Cardiac fibroblast (primary cell): ENCODE results near the gene FAM118B.

Experiments
- DNase-seq, 2 donors: peaks; one replicate each; pipeline versions ENCODE4 v3.0.0 to v3.0.0-alpha.2; 2010; ENCODE audit warnings: low read depth in 2 of 2
- H3K4me3 ChIP-seq, 2 donors: replicated peaks in 1 of 2; 1 replicate in 1 of 2; 2 replicates in 1 of 2; pipeline ENCODE4 v1.5.1; 2011; ENCODE audit warnings: low read depth in 2 of 2, low read length in 2 of 2, mild to moderate bottlenecking in 2 of 2, moderate library complexity in 1 of 2
- TF ChIP-seq, protein P1 (sequence below): IDR thresholded peaks from one replicate; pipeline ENCODE4 v1.5.1; 2011; ENCODE audit warnings: low read depth, mild to moderate bottlenecking, low read length, inconsistent platforms

Gene FAM118B

DNA sequence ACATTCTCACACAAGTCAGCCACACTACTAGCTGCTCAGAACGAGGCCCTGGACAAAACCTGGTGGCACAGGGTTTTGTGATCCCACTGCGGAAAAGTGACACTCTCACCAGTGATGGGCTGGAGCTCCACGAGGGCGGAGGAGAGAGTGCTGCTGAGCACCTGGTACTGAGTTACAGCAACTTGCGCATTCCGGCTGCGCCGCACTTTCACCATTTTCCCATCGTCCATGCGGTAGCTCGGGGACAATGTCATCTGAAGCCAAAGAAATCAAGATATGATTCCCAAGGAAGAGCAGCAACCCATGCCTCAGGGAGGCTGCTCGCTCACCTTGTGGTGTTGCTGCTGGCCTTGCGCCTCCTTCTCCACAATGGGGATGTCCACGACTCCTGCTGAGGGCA, 6.2 kb upstream of the FAM118B start:
- TF ChIP-seq, protein P1, sequence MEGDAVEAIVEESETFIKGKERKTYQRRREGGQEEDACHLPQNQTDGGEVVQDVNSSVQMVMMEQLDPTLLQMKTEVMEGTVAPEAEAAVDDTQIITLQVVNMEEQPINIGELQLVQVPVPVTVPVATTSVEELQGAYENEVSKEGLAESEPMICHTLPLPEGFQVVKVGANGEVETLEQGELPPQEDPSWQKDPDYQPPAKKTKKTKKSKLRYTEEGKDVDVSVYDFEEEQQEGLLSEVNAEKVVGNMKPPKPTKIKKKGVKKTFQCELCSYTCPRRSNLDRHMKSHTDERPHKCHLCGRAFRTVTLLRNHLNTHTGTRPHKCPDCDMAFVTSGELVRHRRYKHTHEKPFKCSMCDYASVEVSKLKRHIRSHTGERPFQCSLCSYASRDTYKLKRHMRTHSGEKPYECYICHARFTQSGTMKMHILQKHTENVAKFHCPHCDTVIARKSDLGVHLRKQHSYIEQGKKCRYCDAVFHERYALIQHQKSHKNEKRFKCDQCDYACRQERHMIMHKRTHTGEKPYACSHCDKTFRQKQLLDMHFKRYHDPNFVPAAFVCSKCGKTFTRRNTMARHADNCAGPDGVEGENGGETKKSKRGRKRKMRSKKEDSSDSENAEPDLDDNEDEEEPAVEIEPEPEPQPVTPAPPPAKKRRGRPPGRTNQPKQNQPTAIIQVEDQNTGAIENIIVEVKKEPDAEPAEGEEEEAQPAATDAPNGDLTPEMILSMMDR, result no peak
- DNase-seq, result no peak
- H3K4me3 ChIP-seq, result no peak overlapping the region

DNA sequence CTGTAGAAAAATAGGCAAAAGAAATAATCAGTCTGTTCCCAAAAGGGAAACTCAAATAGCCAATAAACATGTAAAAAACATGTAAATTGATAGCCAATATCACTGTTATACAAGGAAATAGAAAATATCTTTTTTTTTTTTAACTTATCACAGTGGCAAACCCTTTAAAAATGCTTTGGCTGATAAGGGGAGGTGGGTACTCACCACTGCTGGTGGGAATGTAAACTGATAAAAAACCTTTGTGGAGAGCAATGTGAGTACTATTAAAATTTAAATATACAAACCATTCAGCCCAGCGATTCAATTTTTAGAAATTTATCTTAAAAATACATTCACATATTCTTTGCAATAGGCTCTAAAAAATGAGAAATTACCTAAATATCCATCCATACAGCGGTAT, 3.7 kb upstream of the FAM118B start:
- no peak overlapping the region for H3K4me3 ChIP-seq
- TF ChIP-seq, protein P1, result no peak
- no peak for DNase-seq

DNA sequence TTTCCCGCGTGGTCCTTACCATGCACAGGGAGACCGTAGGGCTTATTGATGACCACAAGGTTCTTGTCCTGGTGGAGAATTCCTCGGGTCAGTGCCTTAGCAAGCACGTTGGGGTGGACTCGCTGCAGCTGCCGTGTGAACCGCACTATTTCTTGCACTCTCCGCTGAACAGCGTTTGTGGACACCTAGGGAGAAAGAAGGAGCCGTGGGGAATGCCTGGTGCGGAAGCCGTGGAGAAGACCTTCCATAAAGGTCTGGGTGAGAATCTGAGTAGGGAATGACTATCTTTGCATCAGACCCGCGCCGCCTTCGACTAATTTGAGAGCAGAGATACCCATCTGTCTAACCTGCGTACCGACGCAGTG, 729 bp upstream of the FAM118B start:
- DNase-seq, result no peak
- H3K4me3 ChIP-seq, result peak overlapping the region; percentile 77 to 97
- TF ChIP-seq, protein P1, result no peak

DNA sequence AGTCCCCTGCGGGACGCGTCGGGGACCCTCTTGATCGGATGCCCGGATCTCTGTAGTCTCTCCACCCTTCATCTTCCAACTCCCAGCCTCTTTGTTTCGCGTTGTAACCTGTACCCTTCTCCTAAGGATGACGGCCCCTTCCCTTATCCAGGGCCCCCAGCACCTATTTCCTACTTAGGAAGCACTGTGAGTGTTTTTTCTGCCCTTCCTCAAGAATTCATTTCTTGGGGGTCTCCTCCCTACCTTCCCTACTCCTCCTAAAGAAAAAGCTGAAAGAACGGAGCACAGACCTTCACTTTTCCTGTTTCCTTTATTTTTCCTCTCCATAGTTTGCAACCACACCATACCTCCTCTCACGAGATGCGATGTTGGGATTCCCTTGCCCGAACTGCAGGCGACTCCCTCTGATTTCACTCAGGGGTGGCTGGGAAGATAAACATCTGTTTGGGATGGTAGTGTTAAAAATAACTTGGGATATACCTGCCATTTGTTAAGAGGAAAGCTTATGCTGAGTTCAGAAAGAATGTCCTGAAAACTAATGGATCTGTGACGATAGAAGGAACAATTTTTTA, 593 bp downstream of the FAM118B start:
- TF ChIP-seq, protein P1, result no peak
- DNase-seq, result peak; percentile 14
- peak overlapping the region; percentile 77 to 97 for H3K4me3 ChIP-seq

DNA sequence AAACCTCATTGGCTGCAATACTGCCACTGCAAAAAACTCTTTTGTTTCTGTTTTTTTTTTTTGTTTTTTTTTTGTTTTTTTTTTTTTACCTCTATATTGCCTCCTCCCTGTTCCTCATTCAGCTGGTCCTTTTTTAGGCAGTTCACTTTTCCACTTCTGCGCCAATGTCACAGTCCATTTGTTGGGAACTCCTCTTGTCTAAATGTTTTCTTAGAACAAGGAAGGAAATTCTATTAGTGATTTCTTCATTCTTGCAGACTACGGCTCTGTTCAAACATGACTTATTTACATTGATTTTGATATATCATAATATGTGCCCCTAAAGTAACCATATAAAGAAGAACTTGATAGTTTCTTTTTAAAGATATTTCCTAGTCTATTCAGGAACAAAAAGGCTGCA, 2.9 kb downstream of the FAM118B start:
- DNase-seq, result no peak
- no peak overlapping the region for H3K4me3 ChIP-seq
- TF ChIP-seq, protein P1, result no peak

DNA sequence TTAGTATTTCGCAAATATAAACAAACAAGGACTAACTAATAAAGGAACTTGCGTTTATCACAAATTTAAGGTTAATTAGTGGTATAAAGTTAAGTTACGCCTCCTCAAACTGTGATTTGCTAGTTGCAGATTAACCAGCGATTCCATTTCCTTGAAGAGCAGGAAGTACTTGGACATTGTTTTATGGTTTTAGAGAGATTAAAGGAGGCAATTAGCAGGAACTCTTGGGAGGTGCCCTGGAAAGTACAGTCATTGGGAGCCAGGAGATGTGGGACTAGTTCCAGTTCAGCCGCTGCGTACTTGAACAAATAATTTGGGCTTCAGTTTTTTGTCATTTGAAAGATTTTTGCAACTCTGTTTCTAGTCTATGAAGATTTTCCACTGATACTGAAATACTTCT, 3.3 kb downstream of the FAM118B start:
- no peak for DNase-seq
- TF ChIP-seq, protein P1, result no peak
- H3K4me3 ChIP-seq, result no peak overlapping the region
